ENCODE measurements around the gene GPR132.
"Not testable (repeated sequence)": the region's sequence is repeated elsewhere in the genome, so short reads cannot be mapped to it uniquely, and the experiment has no call there.

The GPR132 gene

DNA sequence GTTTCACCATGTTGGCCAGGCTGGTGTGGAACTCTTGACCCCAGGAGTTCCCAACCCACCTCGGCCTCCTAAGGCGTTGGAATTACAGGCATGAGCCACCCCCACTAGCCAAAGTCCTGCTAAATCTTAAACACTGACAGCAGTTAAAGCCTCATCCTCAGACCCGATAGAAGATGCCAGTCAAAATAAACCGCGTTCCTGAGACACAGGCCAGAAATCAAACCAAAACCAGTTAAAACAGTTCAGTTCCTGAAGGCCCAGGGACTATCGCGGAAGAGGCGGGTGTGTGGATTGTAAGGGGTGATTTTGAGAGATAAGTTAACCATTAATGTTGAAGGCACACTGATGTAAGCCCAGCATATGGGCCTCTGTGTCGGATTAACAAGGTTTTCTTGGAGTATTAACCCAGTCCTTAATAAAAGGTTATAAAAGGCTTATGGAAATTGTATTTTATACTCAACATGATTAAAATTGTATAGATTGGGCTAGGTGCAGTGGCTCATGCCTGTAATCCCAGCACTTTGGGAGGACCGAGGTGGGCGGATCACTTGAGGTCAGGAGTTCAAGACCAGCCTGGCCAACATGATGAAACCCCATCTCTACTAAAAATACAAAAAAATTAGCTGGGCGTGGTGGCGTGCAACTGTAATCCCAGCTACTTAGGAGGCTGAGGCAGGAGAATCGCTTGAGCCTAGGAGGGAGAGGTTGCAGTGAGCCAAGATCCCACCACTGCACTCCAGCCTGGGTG is 25.6 kb downstream of the GPR132 start:
- DNase-seq = no peak

DNA sequence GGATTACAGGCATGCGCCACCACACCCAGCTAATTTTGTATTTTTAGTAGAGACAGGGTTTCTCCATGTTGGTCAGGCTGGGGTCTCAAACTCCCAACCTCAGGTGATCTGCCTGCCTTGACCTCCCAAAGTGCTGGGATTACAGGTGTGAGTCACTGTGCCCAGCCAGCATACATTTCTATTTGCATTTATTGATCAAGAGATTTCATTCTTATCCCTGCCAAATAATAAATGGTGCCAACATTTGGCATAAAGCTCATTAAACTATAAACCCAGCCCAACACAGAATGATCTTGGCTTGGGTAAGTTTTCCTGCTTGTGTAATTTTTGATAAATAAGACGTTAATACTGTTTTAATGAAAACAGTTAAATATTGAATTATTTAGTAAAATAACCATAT is 29.6 kb downstream of the GPR132 start:
- DNase-seq = not testable (repeated sequence)

- no peak for DNase-seq
These were observed 30.8 kb downstream of the GPR132 start for GRCh38 chr14:105034315-105035039.

GRCh38 chr14:105033412-105033900 is 31.8 kb downstream of the GPR132 start:
- peak; percentile 28 for DNase-seq

- not testable (repeated sequence) for DNase-seq
These were observed 32.8 kb downstream of the GPR132 start for GRCh38 chr14:105032451-105032901.

DNA sequence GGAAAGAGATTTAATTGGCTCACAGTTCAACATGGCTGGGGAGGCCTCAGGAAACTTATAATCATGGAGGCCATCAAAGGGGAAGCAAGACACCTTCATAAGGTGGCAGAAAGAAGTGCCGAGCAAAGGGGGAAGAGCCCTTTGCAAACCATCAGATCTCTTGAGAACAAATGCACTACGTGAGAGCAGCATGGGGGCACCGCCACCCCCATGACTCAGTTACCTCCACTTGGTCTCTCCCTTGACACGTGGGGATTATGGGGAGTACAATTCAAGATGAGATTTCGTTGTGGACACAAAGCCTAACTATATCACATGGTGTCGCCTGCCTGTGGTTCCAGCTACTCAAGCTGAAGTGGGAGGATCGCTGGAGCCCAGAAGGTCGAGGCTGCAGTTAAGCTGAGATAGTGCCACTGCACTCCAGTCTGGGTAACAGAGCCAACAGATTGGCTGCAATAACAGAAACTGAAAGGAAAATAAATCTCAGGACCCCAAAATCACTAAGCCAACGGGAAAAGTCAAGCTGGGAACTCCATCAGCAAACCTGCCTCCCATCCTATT is 34.3 kb downstream of the GPR132 start:
- no peak for DNase-seq

DNA sequence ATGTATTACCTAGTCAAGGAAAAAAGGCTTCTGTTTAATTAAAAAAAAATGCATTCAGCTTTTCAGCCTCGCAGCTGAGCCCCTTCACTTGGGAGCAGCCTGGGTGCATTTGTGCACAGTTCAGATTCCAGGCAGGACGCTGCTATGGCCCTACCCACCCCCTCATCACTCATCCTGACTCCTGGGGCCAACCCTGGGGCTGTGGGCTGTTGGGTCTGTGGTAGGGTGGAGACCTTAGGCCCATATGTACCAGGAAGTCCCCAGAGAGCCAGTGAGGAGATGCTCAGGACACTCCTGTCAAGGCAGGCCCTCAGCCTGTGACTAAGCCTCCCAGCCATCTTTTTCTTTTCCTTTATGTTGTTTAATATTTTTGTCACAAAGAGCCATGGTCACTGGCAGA is 35.0 kb downstream of the GPR132 start:
- DNase-seq = no peak

DNA sequence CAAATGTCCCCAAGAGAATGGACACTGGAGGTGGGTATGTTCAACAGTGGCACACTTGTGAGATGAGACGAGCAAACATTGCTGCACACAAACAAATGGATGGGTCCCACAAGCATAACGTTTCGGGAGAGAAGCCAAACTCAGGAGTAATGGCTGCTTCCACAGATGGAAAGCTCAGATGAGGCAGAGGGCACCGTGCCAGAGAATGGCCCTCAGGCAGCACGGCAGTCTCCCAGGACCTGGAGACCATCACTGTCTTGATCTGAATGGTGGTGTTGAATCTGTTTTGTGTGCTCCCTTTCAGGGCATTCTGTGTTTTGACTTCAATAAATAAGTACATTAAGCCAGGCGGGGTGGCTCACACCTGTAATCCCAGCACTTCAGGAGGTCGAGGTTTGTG is 35.8 kb downstream of the GPR132 start:
- no peak for DNase-seq

DNA sequence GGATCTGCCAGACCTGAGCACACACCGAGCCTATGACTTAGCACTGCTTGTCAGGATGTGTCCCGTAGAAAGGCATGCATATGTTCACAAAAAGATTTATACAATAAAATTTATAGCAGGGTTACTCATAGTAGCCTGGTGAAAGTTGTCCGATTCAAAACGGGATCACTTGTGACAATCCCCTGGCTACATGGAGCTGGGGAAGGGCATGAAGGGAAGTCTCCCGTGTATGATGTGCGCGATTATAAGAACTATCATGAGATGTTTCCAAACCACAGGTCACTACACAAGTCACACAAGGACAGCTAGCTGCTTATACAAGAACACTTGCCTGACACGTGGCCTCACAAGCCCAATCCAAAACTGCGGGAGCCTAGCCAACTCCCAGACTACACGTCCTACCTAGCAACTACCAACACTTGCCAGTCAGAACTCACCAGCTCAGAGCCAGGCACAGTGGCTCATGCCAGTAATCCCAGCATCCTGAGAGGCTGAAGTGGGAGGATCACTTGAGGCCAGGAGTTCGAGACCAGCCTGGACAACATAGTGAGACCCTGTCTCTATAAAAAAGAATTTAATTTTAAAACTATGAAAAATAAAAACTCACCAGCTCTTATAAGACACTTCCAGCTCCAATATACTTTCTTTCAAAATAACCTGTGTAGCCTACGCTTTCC is 36.8 kb downstream of the GPR132 start:
- DNase-seq = no peak

DNA sequence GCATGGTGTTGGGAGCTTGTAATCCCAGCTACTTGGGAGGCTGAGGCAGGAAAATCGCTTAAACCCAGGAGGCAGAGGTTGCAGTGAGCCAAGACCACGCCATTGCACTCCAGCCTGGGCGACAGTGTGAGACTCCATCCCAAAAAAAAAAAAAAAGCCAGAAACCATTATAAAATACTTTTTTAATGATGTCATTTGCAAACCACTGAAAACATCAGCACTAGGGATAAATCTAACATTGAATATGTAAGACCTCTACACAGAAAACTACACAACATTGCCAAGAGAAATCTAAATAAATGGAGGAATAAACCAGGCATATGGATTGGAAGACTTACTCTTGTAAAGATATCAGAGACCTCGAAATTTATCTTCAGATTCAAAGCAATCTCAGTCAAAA is 37.5 kb downstream of the GPR132 start:
- not testable (repeated sequence) for DNase-seq

GRCh38 chr14:105026802-105027563 is 38.2 kb downstream of the GPR132 start:
- DNase-seq = peak; percentile 44

DNA sequence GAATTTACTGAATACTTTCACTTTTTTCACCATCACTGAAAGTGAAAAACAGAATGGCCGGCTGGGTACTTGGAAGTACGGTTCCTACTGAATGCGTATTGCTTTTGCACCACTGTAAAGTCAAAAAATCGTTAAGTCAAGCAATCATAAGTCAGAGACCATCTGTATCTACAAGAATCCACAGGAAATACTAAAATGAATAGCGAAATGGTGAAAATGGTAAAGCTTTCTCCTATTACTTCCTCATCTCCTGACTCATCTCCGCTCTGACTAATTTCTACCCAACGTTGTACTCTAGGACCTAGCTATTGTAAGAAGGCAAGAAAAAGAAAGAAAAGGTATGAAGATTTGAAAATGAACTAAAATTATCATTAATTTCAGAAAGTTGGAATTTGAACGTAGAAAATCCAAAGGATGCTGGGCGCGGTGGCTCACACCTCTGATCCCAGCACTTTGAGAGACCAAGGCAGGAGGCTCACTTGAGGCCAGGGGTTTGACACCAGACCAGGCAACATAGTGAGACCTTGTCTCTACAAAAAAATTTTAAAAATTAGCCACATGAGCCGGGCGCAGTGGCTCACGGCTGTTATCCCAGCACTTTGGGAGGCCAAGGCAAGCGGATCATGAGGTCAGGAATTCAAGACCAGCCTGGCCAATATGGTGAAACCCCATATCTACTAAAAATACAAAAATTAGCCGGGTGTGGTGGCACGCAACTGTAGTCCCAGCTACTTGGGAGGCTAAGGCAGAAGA is 39.0 kb downstream of the GPR132 start:
- DNase-seq = peak; percentile 92

DNA sequence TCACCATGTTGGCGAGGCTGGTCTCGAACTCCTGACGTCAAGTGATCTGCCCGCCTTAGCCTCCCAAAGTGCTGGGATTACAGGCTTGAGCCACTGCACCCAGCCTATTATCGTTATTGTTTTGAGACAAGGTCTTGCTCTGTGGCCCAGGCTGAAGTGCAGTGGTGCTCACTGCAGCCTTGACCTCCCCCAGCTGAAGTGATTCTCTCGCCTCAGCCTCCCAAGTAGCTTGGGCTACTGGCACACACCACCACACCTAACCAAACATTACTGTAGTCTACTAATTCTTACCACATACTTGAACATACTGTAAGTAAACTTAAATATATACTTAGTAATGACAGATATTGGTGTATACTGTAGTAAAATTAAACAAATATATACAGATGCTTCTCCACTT is 39.8 kb downstream of the GPR132 start:
- no peak for DNase-seq

- no peak for DNase-seq
These were observed 41.3 kb downstream of the GPR132 start for GRCh38 chr14:105023791-105024480.

- no peak for DNase-seq
These were observed 42.1 kb downstream of the GPR132 start for GRCh38 chr14:105023144-105023543.

DNA sequence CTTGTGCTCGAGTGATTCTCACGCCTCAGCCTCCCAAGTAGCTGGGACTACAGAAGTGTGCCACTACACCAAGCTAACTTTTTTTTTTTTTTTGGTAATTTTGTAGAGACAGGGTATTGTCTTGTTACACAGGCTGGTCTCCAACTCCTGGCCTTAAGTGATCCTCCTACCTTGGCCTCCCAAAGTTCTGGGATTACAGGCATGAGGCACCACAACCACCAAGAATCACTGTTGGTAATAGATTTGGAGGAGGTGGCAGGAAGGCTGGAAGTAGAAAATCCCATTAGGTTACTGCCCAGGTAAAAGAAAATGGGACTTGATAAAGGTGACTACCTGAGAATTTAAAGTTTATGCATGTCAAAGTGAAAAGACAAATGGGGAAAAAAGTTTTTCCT is 43.0 kb downstream of the GPR132 start:
- DNase-seq = no peak

DNA sequence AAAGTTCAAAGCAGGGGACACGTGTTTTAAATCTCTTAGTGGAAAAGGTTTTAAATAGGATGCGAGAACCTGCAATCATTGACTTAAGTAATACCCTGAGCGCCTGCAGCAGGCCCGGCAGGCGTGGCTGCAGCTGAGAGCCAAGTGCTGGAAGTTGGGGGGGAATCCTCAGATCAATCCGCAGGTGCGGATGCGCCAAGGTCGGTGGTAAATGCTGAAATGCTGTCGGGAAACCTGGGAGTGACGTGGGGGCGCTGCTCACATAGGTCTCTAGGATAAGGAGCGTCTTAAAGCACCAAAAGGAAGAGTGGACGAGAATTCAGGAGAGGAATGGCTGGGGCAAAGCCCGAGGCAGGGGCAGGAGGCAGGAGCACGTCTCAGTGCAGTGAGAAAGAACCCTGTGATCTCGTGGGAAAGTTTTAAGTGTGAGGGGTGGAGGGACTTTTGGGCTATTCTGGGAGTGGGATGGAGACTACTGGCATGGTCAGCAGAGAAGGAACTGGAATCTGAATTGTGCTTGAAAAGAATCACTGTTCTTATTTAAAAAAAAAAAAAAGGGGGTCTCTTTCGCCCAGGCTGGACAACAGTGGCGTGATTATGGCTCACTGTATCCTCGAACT is 43.5 kb downstream of the GPR132 start:
- peak; percentile 47 for DNase-seq

- DNase-seq = peak; percentile 98
These were observed 44.2 kb downstream of the GPR132 start, which contains the start of gene CDCA4 for GRCh38 chr14:105020815-105021655. Gene CDCA4 (minus strand): TSS chr14:105021083. CDS start chr14:105011929, 9,154 bp downstream.
